ENCODE measurements around the gene TP73. TPM values are rescaled to one million over a fixed set of nuclear protein-coding genes. Genes with fewer than 3 reads are reported as not detected.

Gene TP73
- total RNA-seq, 3 donors from 2014 or later (not counting 1 experiment from before 2014, with no cell fraction given): 0.28 to 0.50 (median 0.39) TPM

DNA sequence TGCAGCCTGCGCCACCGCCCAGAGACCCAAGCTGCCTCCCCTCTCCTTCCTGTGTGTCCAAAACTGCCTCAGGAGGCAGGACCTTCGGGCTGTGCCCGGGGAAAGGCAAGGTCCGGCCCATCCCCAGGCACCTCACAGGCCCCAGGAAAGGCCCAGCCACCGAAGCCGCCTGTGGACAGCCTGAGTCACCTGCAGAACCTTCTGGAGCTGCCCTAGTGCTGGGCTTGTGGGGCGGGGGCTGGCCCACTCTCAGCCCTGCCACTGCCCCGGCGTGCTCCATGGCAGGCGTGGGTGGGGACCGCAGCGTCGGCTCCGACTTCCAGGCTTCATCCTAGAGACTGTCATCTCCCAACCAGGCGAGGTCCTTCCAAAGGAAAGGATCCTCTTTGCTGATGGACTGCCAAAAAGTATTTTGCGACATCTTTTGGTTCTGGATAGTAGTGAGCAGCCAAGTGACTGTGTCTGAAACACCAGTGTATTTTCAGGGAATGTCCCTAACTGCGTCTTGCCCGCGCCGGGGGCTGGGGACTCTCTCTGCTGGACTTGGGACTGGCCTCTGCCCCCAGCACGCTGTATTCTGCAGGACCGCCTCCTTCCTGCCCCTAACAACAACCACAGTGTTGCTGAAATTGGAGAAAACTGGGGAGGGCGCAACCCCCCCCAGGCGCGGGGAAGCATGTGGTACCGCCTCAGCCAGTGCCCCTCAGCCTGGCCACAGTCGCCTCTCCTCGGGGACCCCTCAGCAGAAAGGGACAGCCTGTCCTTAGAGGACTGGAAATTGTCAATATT is 81.0 kb downstream of the TP73 start:
- Mint-ChIP-seq H3K27ac (no peak overlapping the region), H3K9me3 (no peaks in the 10 kb centered on the region), H3K27me3 (ENCODE audit: low read depth in 2 of 2) (no peaks in the 10 kb centered on the region), H3K4me1 (no peaks in the 10 kb centered on the region), H3K4me3 (no peak overlapping the region), H3K36me3 (no peaks in the 10 kb centered on the region)
- no peak for TF ChIP-seq CTCF (IDR thresholded peaks at IDR 0.05)
- H3K27me3 ChIP-seq (ENCODE audit: control insufficient read depth, insufficient read depth, low read length): no peaks in the 10 kb centered on the region
- no peak overlapping the region for H3K27ac ChIP-seq (ENCODE audit: low read length)
- 89% methylated on average over 29 of the region's 29 CpGs for WGBS (ENCODE audit: insufficient coverage)
- intact Hi-C loops (cut with micrococcal nuclease): no loop called here
- no peak overlapping the region for H3K4me3 ChIP-seq (ENCODE audit: low read length)
- no peaks in the 10 kb centered on the region for H3K4me1 ChIP-seq (ENCODE audit: control insufficient read depth, insufficient read depth, low read length)
- DNase-seq (no peak), ATAC-seq (no peak)
- peaks cover 3% of the 10 kb centered on the region for H3K36me3 ChIP-seq (ENCODE audit: control insufficient read depth, insufficient read depth, low read length)
- H3K9me3 ChIP-seq (ENCODE audit: control insufficient read depth, insufficient read depth, low read length): no peaks in the 10 kb centered on the region

DNA sequence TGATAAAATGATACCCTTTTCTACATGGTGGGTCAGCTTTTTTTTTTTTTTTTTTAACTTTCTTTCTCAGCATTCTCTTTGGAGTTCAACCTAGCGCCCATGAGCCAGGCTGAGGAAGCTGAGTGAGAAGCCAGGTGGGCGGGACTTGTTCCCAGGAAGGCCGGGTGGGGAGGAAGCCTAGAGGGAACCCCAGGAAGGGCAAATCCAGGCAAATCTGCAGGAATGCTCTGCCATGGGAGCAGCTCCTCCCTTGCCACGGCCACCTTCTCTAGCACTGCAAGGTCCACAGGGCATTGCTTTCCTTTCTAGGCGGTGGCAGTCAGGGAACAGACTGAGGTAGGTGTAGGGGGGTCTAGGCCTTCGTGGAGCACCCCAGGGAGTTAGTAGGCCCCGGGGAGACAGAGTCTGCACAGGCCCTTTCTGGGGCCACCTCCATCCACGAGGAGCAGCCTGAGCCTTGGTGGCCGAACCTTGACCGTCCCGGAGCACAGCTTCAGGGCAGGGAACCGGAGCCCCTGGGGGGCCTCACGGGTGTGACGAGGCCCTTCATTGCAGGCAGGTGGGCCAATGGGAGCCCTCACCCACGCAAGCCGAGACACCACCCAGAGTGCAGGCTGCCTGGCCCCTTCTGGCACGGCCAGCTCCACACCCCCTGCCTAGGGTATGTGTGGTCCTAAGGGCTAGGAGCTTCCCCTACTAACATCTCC is 81.7 kb downstream of the TP73 start:
- Mint-ChIP-seq H3K27me3 (ENCODE audit: low read depth in 2 of 2) (no peaks in the 10 kb centered on the region), H3K36me3 (no peaks in the 10 kb centered on the region), H3K4me1 (no peaks in the 10 kb centered on the region), H3K4me3 (no peak overlapping the region), H3K9me3 (no peaks in the 10 kb centered on the region), H3K27ac (no peak overlapping the region)
- Histone ChIP-seq H3K27me3 (ENCODE audit: control insufficient read depth, insufficient read depth, low read length) (no peaks in the 10 kb centered on the region), H3K36me3 (ENCODE audit: control insufficient read depth, insufficient read depth, low read length) (peaks cover 11% of the 10 kb centered on the region), H3K9me3 (ENCODE audit: control insufficient read depth, insufficient read depth, low read length) (no peaks in the 10 kb centered on the region), H3K27ac (ENCODE audit: low read length) (no peak overlapping the region), H3K4me1 (ENCODE audit: control insufficient read depth, insufficient read depth, low read length) (no peaks in the 10 kb centered on the region), H3K4me3 (ENCODE audit: low read length) (no peak overlapping the region)
- intact Hi-C loops (cut with micrococcal nuclease): no loop called here
- WGBS (ENCODE audit: insufficient coverage): 87% methylated on average over 17 of the region's 17 CpGs
- ATAC-seq: no peak
- no peak for TF ChIP-seq CTCF (IDR thresholded peaks at IDR 0.05)
- no peak for DNase-seq

GRCh38 chr1:3734602-3735001 is 82.3 kb downstream of the TP73 start:
- Mint-ChIP-seq H3K4me1 (no peaks in the 10 kb centered on the region), H3K4me3 (no peak overlapping the region), H3K36me3 (no peaks in the 10 kb centered on the region), H3K27me3 (ENCODE audit: low read depth in 2 of 2) (no peaks in the 10 kb centered on the region), H3K9me3 (no peaks in the 10 kb centered on the region), H3K27ac (no peak overlapping the region)
- Histone ChIP-seq H3K4me1 (ENCODE audit: control insufficient read depth, insufficient read depth, low read length) (no peaks in the 10 kb centered on the region), H3K27me3 (ENCODE audit: control insufficient read depth, insufficient read depth, low read length) (no peaks in the 10 kb centered on the region), H3K27ac (ENCODE audit: low read length) (no peak overlapping the region), H3K36me3 (ENCODE audit: control insufficient read depth, insufficient read depth, low read length) (peaks cover 11% of the 10 kb centered on the region), H3K9me3 (ENCODE audit: control insufficient read depth, insufficient read depth, low read length) (no peaks in the 10 kb centered on the region), H3K4me3 (ENCODE audit: low read length) (no peak overlapping the region)
- ATAC-seq (no peak), DNase-seq (no peak)
- 95% methylated on average over 16 of the region's 16 CpGs for WGBS (ENCODE audit: insufficient coverage)
- TF ChIP-seq CTCF (IDR thresholded peaks at IDR 0.05): no peak
- intact Hi-C loops (cut with micrococcal nuclease): no loop called here

Data from natural killer cell (primary cell).